HFF-Myc (cell line): Measurements from ENCODE around the gene GSDME.

ENCODE experiments used
- DNase-seq: peaks from one replicate; pipeline ENCODE4 v3.0.0-alpha.2; 2011; ENCODE audit warnings: low read depth; ENCODE audit errors: extremely low read depth
- H3K4me3 ChIP-seq: replicated peaks from 2 replicates; pipeline ENCODE4 v1.5.1; 2011; ENCODE audit warnings: low read depth, mild to moderate bottlenecking, control low read depth, low read length
- CTCF ChIP-seq: IDR thresholded peaks from 2 replicates; pipeline ENCODE4 v1.5.1; 2012; ENCODE audit warnings: mild to moderate bottlenecking, low read depth, low read length, control low read depth; ENCODE audit errors: missing control alignments

GSDME gene

GRCh38 chr7:24704311-24704710 is 53.0 kb downstream of the GSDME start:
- no peak overlapping the region for H3K4me3 ChIP-seq

GRCh38 chr7:24703296-24703695 is 54.0 kb downstream of the GSDME start:
- DNase-seq, result no peak

More at GRCh38 chr7:24704311-24704710, 53.0 kb downstream of the GSDME start:
- no peak for TF ChIP-seq CTCF
- DNase-seq, result no peak

GRCh38 chr7:24702755-24703154 is 54.5 kb downstream of the GSDME start:
- no peak for TF ChIP-seq CTCF
- no peak for DNase-seq
- no peak overlapping the region for H3K4me3 ChIP-seq

More at GRCh38 chr7:24703296-24703695, 54.0 kb downstream of the GSDME start:
- no peak for TF ChIP-seq CTCF
- H3K4me3 ChIP-seq, result no peak overlapping the region

- no peak for TF ChIP-seq CTCF
- DNase-seq, result peak; percentile 92
- no peak overlapping the region for H3K4me3 ChIP-seq
Measured at GRCh38 chr7:24701261-24702235, 55.7 kb downstream of the GSDME start.

GRCh38 chr7:24700521-24701260 is 56.6 kb downstream of the GSDME start:
- no peak for TF ChIP-seq CTCF
- DNase-seq, result no peak
- no peak overlapping the region for H3K4me3 ChIP-seq

GRCh38 chr7:24698531-24699266 is 58.6 kb downstream of the GSDME start:
- DNase-seq, result no peak
- no peak for TF ChIP-seq CTCF
- H3K4me3 ChIP-seq, result no peak overlapping the region
